Keratinocyte (primary cell): ENCODE data around the gene UCN2. TPM values are rescaled to one million over a fixed set of nuclear protein-coding genes. Genes with fewer than 3 reads are reported as not detected.

Source experiments
- DNase-seq: peaks from one replicate; pipeline ENCODE4 v3.0.0-alpha.2; 2011; ENCODE audit warnings: low read depth, missing footprints, low spot score
- FAIRE-seq: peaks from 2 replicates; lab custom pipeline; 2011; peaks lifted over from hg19 to GRCh38; lab: Jason Lieb, UNC
- H2AFZ ChIP-seq: 2 replicates; pipeline ENCODE4 v1.6.0; 2012; ENCODE audit warnings: low read length, control low read depth, inconsistent platforms; ENCODE audit not compliant: control insufficient read depth
- H3K27ac ChIP-seq: 2 replicates; pipeline ENCODE4 v1.5.1; 2011; ENCODE audit warnings: low read length; ENCODE audit not compliant: control insufficient read depth, insufficient read depth
- H3K27me3 ChIP-seq: 3 replicates; pipeline ENCODE4 v1.6.0; 2011; ENCODE audit warnings: low read length; ENCODE audit not compliant: control insufficient read depth, insufficient read depth; ENCODE audit errors: extremely low read depth
- H3K36me3 ChIP-seq, 2 experiments: 2 replicates in 1 of 2; 3 replicates in 1 of 2; pipeline ENCODE4 v1.5.1; 2011; ENCODE audit warnings: low read length in 2 of 2, mild to moderate bottlenecking in 1 of 2; ENCODE audit not compliant: control insufficient read depth in 2 of 2, insufficient read depth in 2 of 2; ENCODE audit errors: extremely low read depth in 1 of 2
- H3K4me1 ChIP-seq: 3 replicates; pipeline ENCODE4 v1.5.1; 2011; ENCODE audit warnings: low read length; ENCODE audit not compliant: control insufficient read depth, insufficient read depth; ENCODE audit errors: extremely low read depth
- H3K4me2 ChIP-seq: 3 replicates; pipeline ENCODE4 v1.6.0; 2011; ENCODE audit warnings: low read depth, low read length; ENCODE audit not compliant: control insufficient read depth, insufficient read depth; ENCODE audit errors: extremely low read depth
- H3K4me3 ChIP-seq, 3 experiments: fragments of 200-600 bp in 1 of 3; sonication (generic) in 1 of 3; 2 replicates in 2 of 3; 3 replicates in 1 of 3; pipeline ENCODE4 v1.5.1; 2011 to 2016; ENCODE audit warnings: low read length in 3 of 3, mild to moderate bottlenecking in 3 of 3, control low read depth in 2 of 3, inconsistent platforms in 1 of 3, low read depth in 1 of 3, mixed read lengths in 1 of 3, mixed run types in 1 of 3, moderate library complexity in 1 of 3; ENCODE audit not compliant: control insufficient read depth in 2 of 3, insufficient read depth in 2 of 3; ENCODE audit errors: extremely low read depth in 1 of 3
- H3K79me2 ChIP-seq: 2 replicates; pipeline ENCODE4 v1.6.0; 2012; ENCODE audit warnings: low read length; ENCODE audit not compliant: control insufficient read depth, insufficient read depth
- H3K9ac ChIP-seq: 3 replicates; pipeline ENCODE4 v1.6.0; 2011; ENCODE audit warnings: low read length; ENCODE audit not compliant: control insufficient read depth, insufficient read depth; ENCODE audit errors: extremely low read depth
- H3K9me1 ChIP-seq: 3 replicates; pipeline ENCODE4 v1.6.0; 2011; ENCODE audit warnings: low read length; ENCODE audit not compliant: control insufficient read depth, insufficient read depth; ENCODE audit errors: extremely low read depth
- H3K9me3 ChIP-seq: 2 replicates; pipeline ENCODE4 v1.5.1; 2012; ENCODE audit warnings: low read depth, low read length; ENCODE audit not compliant: control insufficient read depth
- H4K20me1 ChIP-seq: 3 replicates; pipeline ENCODE4 v1.6.0; 2011; ENCODE audit warnings: low read length; ENCODE audit not compliant: control insufficient read depth, insufficient read depth; ENCODE audit errors: extremely low read depth
- EZH2 ChIP-seq: IDR thresholded peaks from one replicate; pipeline ENCODE4 v1.6.1; 2012; ENCODE audit warnings: inconsistent platforms, mild to moderate bottlenecking, low read length, moderate library complexity
- dilution Hi-C: fragments of 300-500 bp; cut with MboI; formaldehyde crosslinking; loops from one replicate; pipeline ENCODE4 v1.7.0; 2020; ENCODE audit warnings: low sequenced_read_pairs; ENCODE audit not compliant: extremely low pct_ligation_motif_present
- polyA plus RNA-seq, 5 experiments: library from polyadenylated mRNA; depleted of rRNA in 3 of 5; stranded (reverse) in 3 of 5; stranded (forward) in 1 of 5; unstranded in 1 of 5; fragments of >200 nt; gene quantifications; 1 replicate in 1 of 5; 2 replicates in 3 of 5; 3 replicates in 1 of 5; pipeline versions ENCODE4 v1.2.1 to v1.2.3, GENCODE V29; 2011 to 2012; ENCODE audit warnings: missing spikeins in 2 of 5, low read depth in 1 of 5, low replicate concordance in 1 of 5
- TF ChIP-seq, protein P1 (sequence below), 3 experiments: IDR thresholded peaks in 1 of 3; conservative IDR thresholded peaks in 1 of 3; optimal IDR thresholded peaks in 1 of 3; 2 replicates in 2 of 3; 3 replicates in 1 of 3; pipeline versions ENCODE3 to v1.5.1; 2011; ENCODE audit warnings: low read length in 3 of 3, mild to moderate bottlenecking in 3 of 3, moderate library complexity in 2 of 3, control low read depth in 1 of 3, inconsistent platforms in 1 of 3; ENCODE audit not compliant: insufficient read depth in 2 of 3; ENCODE audit errors: extremely low read depth in 1 of 3

The UCN2 gene
- polyA plus RNA-seq, 1 donor (not counting 4 experiments of a cell fraction or from before 2014, with no cell fraction given): 5.7 TPM

GRCh38 chr3:48518638-48519276 is 44.8 kb downstream of the UCN2 start:
- Histone ChIP-seq H3K79me2 (no peaks in the 10 kb centered on the region), H3K9me1 (no peaks in the 10 kb centered on the region)

GRCh38 chr3:48518069-48518468 is 45.5 kb downstream of the UCN2 start:
- Histone ChIP-seq H3K4me2 (no peak overlapping the region), H3K4me1 (peaks cover 4% of the 10 kb centered on the region)
- dilution Hi-C loops: no loop called here

More at GRCh38 chr3:48518638-48519276, 44.8 kb downstream of the UCN2 start:
- DNase-seq (no peak), FAIRE-seq (no peak)
- no peak overlapping the region for H2AFZ ChIP-seq
- no peaks in the 10 kb centered on the region for H4K20me1 ChIP-seq
- no peak overlapping the region for H3K4me3 ChIP-seq
- no peaks in the 10 kb centered on the region for H3K9me3 ChIP-seq
- no peak overlapping the region for H3K9ac ChIP-seq
- no peaks in the 10 kb centered on the region for H3K27me3 ChIP-seq
- H3K4me1 ChIP-seq: peaks cover 4% of the 10 kb centered on the region
- dilution Hi-C loops: no loop called here
- TF ChIP-seq EZH2: no peak
- TF ChIP-seq, protein P1, sequence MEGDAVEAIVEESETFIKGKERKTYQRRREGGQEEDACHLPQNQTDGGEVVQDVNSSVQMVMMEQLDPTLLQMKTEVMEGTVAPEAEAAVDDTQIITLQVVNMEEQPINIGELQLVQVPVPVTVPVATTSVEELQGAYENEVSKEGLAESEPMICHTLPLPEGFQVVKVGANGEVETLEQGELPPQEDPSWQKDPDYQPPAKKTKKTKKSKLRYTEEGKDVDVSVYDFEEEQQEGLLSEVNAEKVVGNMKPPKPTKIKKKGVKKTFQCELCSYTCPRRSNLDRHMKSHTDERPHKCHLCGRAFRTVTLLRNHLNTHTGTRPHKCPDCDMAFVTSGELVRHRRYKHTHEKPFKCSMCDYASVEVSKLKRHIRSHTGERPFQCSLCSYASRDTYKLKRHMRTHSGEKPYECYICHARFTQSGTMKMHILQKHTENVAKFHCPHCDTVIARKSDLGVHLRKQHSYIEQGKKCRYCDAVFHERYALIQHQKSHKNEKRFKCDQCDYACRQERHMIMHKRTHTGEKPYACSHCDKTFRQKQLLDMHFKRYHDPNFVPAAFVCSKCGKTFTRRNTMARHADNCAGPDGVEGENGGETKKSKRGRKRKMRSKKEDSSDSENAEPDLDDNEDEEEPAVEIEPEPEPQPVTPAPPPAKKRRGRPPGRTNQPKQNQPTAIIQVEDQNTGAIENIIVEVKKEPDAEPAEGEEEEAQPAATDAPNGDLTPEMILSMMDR (optimal IDR thresholded peaks at IDR 0.05 in 1 of 3, IDR thresholded peaks at IDR 0.05 in 1 of 3, conservative IDR thresholded peaks at IDR 0.05 in 1 of 3; ENCODE audit: extremely low read depth in 1 of 3, insufficient read depth in 2 of 3, low read length in 3 of 3): no peak
- H3K4me2 ChIP-seq: no peak overlapping the region
- no peak overlapping the region for H3K27ac ChIP-seq
- H3K36me3 ChIP-seq: peaks cover 3 to 11% of the 10 kb centered on the region in 2 experiments

More at GRCh38 chr3:48518069-48518468, 45.5 kb downstream of the UCN2 start:
- Histone ChIP-seq H3K36me3 (peaks cover 3 to 6% of the 10 kb centered on the region in 2 experiments), H2AFZ (no peak overlapping the region), H4K20me1 (no peaks in the 10 kb centered on the region), H3K9me3 (no peaks in the 10 kb centered on the region), H3K79me2 (no peaks in the 10 kb centered on the region), H3K27ac (no peak overlapping the region), H3K9ac (no peak overlapping the region), H3K9me1 (no peaks in the 10 kb centered on the region), H3K27me3 (no peaks in the 10 kb centered on the region), H3K4me3 (no peak overlapping the region)
- no peak for DNase-seq
- FAIRE-seq: no peak
- no peak for TF ChIP-seq EZH2
- TF ChIP-seq, protein P1 (optimal IDR thresholded peaks at IDR 0.05 in 1 of 3, IDR thresholded peaks at IDR 0.05 in 1 of 3, conservative IDR thresholded peaks at IDR 0.05 in 1 of 3; ENCODE audit: extremely low read depth in 1 of 3, insufficient read depth in 2 of 3, low read length in 3 of 3): no peak
